COR-L47 (cell line): ENCODE results near the gene XPA.
"Not testable (repeated sequence)": the region's sequence is repeated elsewhere in the genome, so short reads cannot be mapped to it uniquely, and the experiment has no call there.

Experiments used
- DNase-seq: peaks from one replicate; lab custom pipeline; 2025; lab: John Stamatoyannopoulos, UW

Gene XPA

GRCh38 chr9:97696803-97697601 is at the start of gene XPA:
XPA (minus strand) TSS chr9:97697340; CDS start chr9:97697292, 48 bp downstream.
- peak; percentile 95 for DNase-seq

DNA sequence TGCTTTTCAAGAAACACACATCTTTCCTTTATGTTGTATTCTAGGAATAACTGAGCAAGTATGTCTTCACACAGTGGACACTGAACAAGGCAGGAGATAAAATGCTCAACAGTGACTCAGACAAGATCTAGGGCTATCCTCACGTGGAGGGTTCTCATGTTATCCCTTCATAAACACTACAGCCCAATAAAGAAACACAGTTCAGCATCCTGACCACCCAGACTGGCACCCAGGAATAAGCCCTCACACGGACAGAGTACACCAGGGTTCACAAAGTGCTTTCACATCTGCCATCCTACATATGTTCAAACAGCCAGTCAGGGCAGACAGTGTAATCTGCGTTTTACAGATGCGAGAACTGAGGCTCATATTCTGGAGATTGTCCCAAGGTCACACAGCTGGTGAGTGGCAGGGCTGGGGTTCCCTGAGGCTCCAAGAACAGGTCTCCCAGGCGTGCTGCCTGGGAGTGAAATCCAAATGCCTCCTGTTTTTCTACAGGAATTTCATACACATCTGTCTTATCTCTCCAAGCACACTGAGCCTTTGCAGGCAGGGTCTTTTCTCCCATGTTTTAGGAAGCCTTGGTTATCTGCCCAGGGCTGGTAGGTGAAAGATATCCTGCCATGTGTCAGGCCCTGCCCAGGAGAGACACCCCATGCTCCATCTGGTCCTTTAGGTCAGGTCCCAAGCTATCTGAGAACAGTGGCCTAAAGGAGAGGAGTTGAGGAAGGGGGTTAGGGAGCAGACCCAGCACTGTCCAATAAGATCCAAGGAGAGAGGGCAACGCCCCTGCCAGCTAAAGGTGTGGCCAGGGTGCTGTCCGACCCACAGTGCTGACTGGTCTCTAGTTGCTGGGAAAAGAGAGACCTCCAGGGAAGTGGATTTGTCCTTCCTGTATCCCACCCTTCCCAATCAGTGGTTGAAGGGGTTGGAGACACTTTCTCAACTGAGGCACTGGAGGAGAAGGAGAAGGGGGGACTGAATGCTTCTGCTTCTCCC is 47.9 kb upstream of the XPA start:
- no peak for DNase-seq

DNA sequence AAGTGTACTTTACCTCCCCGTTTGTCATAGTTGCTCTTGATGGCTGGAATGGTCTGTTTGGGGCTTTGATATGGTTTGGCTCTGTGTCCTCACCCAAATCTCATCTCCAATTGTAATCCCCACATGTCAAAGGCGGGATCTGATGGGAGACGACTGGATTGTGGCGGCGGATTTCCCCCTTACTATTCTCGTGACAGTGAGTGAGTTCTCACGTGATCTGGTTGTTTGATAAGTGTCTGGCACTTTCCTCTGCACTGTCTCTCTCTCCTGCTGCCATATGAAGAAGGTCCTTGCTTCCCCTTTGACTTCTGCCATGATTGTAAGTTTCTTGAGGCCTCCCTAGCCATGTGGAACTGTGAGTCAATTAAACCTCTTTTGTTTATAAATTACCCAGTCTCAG is 46.9 kb upstream of the XPA start:
- DNase-seq = not testable (repeated sequence)

DNA sequence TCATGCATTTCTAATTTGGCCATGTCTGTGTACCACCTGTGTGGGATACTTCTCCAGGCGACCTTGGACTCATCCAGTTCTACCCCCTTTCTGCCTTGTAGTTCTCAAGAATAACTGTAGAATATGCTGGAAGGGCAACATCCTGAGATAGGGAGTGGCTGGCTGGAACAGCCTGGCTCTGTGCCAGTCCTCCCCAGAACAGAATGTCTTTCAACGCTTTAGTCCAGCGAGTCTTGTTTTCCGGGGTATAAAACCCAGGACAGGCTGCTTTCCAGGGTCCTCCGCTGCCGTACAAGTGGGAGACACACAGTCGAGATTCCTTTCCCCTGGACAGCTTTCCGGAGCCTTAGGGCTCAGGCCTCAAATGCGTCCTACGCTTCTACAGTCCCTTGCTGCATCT is 45.4 kb upstream of the XPA start:
- DNase-seq = no peak

GRCh38 chr9:97741947-97742346 is 44.8 kb upstream of the XPA start:
- DNase-seq = no peak

DNA sequence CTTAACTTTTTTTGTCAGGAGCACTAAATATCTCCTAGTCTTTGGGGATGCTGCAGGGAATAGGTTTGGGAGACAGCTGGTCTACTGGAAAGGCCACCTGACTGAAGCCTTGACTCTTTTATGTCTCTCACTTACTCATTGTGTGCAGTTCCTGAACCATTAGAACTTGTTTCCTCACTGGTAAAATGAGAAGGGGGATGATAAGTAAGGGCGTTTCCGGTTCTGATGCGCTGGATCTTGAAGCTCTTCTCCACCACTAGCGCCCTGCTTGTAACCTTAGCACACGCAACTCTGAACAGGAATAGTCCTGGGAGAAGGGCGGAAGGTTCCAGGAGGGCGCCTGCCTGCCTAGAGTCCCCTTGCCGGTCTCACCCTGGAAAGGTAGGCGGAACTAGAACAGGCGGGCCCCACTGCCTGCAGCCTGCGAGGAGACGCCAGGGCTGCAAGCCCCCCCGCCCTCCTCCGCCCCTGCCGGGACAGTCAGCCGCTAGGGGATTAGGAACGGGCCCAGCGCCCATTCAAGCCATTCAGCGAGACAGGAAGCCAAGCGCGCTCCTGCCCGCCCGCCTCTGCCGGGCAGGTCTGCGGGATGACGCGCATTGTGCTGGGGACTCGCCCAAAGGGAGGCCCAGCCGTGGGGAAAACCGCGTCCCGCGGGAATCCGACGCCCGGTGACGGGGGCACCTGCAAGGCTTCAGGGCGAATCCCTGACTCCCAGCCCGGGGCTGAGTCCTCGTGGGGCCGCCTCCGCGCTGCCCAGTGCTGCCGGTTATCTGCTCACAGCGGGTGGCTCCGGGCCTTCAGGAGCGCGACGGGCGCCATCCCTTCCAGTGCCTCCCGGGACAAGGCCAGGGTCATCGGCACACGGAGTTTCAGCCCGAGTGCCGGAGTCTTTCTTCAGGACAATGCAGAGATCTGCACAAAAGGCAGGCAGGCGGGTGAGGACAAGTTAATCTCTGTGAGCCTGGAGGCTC is 44.0 kb upstream of the XPA start:
- DNase-seq = no peak

DNA sequence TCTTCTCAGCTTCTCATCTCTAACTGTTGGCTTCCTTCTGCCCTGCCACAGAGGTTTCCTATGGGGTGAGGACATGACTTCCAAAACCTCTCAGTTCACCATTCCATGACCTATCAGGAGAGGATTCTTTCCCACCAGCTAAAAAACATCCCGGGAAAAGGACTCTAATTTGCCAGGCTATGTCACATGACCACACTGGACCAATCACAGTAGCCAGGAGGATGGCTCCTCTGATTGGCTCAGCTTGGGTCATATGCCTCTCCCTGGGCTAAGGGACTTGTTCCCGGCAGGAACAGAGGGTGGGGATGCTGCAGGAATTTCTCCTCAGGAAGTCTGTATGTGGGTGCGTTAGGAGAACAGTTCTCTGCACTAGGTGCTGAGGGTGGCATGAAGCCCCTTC is 40.3 kb upstream of the XPA start:
- DNase-seq = no peak

- DNase-seq = no peak
Measured at GRCh38 chr9:97735070-97735600, 38.0 kb upstream of the XPA start.

DNA sequence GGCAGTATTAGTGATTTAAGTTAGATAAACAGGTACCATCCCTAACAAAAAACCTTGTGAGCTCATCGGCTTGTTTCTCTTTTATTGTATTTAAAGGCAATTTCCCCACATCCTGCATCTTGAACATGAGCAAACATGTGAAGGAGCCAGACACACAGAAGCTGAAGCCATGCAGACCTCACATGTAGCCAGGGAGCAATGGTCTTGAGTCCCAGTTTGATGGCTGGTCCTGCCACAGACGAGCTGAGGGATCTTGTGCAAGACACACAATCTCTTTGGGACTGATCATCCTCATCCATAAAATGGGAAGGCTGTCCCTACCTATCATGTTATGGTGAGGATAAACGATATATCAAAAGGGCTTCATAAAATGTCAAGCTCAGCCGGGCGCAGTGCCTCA is 29.6 kb upstream of the XPA start:
- DNase-seq = no peak

- DNase-seq = no peak
Measured at GRCh38 chr9:97723819-97724218, 26.7 kb upstream of the XPA start.

DNA sequence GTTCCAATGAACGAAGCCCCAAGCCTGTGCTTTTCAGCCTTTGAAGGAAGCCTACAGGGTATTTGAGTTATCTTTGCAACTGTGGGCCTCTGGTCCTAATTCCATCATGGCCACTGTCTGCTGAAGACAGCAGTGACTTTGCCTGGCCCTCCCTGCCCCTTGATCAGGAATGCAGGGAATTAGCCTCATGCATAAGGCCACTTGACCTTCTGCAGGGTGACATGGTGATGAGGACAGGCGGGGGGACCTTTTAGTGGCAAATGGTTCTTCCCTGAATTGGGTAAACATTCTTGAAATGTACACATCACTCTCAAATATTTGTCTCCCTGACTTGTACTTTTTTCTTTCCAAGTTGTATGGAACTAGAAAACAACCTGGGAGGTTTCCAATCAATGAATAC is 25.2 kb upstream of the XPA start:
- no peak for DNase-seq

DNA sequence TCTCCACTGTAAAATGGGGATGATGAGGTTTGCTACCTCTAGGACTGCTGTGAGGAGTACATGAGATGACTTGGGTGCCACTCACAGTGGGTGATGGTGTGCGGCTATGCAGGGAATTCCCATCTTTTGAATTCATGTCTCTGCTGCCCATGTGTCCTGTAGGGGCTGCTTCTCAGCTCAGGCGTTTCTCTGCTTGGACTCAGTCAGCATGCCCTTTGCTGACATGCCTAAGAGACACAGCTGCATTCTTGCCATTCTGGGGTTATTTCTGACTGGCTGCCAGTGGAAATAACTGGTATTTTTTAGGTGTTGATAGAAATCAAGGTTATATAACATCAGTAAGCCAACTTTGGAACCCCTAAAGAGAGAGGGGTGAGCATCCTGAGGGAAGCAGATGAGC is 24.3 kb upstream of the XPA start:
- no peak for DNase-seq

- DNase-seq = no peak
Measured at GRCh38 chr9:97717866-97718265, 20.7 kb upstream of the XPA start.

DNA sequence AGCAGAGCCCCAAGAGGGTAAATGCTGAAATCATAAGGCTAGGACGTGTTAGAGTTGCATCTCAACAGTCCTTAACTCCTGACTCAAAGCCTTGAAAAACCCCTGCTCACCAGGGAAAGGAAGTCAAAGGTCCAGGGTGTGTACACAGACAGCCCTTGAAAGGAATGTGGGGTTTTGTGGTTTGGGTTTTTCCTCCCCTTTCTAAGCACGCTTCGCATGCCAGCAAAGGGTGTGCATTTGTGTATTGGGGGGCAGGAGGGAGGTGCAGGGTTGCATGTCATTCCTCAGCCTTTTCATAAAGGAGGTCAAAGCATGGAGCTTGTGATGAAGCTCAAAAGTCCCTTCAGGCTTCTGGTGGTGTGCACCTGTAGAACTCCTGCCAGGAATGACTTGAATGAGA is 17.3 kb upstream of the XPA start:
- no peak for DNase-seq

DNA sequence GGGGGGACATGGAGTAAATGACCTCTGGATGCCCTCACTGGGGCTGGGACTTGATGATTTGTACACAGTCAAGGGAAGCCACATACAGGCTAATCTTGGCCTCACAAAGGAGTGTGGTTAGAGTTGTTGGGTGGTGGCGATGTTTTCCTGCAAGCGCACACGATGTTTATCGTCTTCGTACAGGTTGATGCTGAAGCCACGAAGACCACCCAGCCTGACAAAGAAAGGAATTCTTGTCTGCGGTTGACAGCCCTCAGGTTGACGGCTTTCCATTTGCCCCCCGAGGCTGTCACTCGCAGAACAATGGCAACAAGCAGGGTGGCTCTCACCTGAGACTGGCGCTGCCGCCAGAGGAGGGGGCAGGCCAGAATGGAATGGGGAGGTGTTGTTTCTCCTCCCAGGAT is 14.1 kb upstream of the XPA start:
- DNase-seq = no peak

GRCh38 chr9:97710356-97711222 is 13.4 kb upstream of the XPA start:
- DNase-seq = peak; percentile 59

DNA sequence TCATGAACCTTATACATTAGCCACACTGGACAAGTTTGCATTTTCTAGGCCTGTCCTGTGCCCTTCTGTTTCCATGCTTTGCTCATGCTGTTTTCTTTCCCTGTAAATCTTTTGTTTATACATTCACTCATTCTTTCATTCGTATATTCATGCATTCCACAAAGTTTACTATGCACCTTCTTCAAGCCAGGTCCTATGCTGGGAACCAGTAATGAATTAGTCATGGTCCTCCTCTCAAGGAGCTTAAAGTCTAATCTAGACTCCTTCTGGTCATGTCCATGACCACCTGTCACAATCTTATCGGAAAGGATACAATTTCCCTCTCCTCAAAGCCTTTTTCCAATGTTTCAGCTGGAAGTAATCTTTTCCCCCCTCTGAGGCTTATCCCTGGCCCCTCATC is 9.1 kb upstream of the XPA start:
- no peak for DNase-seq

DNA sequence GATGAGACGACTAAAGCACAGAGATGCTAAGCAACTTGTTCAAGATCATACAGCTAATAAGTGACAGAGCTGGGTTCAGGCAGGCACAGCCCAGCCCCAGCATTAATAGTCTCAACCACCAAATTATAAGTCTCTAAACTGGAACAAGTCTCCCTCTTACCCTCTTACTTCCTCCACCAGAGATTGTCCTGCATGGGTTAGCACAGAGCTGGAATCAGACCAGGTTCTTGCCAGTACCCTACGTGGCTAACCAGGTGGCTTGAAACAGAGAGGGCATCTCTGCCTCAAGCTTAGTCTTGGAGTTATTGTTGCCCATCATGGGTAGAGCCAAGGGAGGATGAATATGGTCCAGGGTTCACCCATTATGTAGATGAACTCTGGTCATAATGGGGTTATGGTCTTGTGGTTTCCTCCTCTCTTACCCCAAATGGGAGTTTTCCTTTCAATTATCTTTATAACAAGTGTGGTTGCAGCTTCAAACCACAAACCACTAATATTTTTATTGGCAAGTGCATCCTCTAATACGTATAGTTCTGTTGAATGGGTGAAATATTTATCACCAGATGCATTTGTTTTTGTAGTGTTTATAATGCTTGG is 8.3 kb upstream of the XPA start:
- DNase-seq = no peak

DNA sequence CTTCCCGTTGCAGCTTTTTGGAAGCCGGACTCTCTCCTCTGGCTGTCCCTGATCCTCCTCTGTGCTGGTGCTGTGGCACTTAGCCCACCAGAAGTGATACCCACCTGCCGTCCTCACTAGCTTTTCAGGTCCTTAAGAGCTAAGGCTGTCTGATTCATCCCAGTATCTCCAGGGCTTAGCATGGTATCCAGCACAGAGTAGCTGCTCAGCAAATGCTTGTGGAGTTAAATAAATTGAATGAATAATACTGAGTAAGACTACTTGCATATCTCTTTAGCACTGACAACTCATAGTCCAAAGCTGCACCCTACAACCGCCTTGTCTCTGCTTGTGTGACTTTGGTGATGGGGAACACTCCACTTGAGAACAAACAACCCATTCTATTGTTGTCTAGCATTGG is 7.7 kb upstream of the XPA start:
- no peak for DNase-seq

- DNase-seq = no peak
Measured at GRCh38 chr9:97704345-97704677, 7.2 kb upstream of the XPA start.
